SIG-M5 treated with dmso at 0.1 percent for 504 hours (cell line): Measurements from ENCODE around the gene NBAS.

Source experiments
- DNase-seq: peaks from one replicate; lab custom pipeline; 2025; ENCODE audit not compliant: unreplicated experiment; lab: John Stamatoyannopoulos, UW

NBAS gene

DNA sequence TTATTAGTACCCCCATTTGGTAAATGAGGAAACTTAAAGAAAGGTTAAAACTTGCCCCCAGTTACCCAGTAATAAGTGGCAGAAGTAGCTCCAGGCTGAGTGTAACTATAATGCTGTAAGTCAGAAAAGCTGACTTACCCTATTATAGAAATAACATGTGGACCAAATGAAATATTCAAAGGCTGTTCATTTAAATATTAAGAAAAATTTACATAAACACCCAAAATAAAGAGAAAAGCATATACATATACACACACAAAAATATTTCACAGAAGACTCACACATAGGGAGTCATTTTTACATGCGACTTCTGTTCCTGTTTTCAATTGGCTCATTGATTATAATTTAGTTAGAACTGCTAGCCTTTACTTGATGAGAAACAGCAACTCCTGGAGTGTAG is 189.1 kb downstream of the NBAS start:
- DNase-seq = no peak

DNA sequence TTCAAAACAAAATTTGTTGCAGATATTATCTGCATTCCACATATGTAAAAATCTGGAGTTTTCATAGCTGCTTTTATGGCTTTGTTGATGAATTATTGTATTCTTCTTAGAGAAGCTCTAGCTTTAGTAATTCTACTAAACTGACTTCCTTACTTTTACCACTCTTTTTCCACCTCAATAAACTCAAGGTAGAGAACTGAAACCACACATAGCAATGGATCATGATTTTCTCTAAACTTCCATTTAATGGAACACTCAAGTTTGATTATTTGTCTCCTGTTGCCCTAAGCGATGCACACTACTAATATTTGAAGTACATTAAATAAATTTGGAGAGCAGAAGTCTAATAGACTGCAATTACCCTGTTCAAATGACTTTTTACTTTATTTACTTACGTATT is 192.0 kb downstream of the NBAS start:
- DNase-seq = no peak

DNA sequence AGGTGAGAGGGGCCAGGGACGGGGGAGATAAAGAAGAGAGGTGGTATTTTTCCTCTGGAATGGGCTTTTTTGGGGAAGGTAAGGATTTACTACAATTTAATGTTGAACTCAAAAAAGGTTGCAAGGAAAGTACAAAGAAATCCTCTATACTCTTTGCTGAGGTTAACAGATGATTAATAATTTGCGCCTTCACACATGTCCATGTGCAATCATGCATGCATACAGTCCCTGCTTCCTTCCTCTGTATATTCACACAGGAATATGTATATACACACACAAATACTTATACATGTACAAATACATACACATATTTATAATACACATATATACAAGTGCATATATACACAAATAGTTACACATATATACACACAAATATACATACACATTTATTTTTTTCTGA is 193.4 kb downstream of the NBAS start:
- no peak for DNase-seq

DNA sequence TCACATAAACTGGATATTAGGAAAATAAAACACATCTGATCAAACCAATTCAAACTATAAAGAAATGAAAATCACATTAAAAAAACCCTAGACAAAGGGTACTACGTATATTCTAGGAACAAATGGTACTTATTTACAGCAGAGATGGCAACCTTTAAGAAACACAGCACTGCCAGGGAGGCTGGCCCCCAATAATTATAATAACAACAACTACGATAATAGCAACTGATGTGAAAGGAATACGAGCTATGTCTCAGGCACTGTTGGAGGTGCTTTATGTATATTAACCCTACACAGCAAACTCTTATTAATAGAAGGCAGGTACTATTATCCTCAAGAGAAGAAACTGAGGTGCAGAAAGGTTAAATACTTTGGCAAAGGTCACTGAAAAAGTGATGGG is 193.9 kb downstream of the NBAS start:
- DNase-seq = no peak

- DNase-seq = no peak
Measured at GRCh38 chr2:15365411-15365810, 195.7 kb downstream of the NBAS start.

GRCh38 chr2:15364561-15364960 is 196.6 kb downstream of the NBAS start:
- no peak for DNase-seq

DNA sequence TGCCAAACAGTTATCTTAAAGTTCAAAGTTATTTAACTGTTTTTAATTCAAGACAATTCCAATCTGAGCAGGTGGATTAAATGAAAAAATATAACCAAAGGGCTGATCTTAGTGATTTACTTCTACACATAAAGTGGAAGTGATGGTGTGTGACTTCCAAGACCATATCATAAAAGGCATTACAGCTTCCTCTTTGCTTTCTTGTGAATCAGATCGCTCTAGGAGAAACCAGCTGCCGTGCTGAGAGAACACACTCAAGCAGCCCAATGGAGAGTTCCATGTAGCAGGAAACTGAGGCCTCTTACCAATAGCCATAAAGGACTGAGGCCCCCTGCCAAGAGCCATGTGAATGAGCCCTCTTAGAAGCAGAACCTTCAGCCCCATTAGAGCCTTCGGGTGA is 197.4 kb downstream of the NBAS start:
- no peak for DNase-seq

- no peak for DNase-seq
Measured at GRCh38 chr2:15363142-15363541, 198.0 kb downstream of the NBAS start.

GRCh38 chr2:15359716-15360531 is 201.2 kb downstream of the NBAS start:
- no peak for DNase-seq

- DNase-seq = no peak
Measured at GRCh38 chr2:15357922-15358321, 203.2 kb downstream of the NBAS start.

GRCh38 chr2:15357186-15357585 is 203.9 kb downstream of the NBAS start:
- DNase-seq = no peak

GRCh38 chr2:15355386-15355785 is 205.7 kb downstream of the NBAS start:
- no peak for DNase-seq

- DNase-seq = no peak
Measured at GRCh38 chr2:15354596-15355366, 206.4 kb downstream of the NBAS start.

DNA sequence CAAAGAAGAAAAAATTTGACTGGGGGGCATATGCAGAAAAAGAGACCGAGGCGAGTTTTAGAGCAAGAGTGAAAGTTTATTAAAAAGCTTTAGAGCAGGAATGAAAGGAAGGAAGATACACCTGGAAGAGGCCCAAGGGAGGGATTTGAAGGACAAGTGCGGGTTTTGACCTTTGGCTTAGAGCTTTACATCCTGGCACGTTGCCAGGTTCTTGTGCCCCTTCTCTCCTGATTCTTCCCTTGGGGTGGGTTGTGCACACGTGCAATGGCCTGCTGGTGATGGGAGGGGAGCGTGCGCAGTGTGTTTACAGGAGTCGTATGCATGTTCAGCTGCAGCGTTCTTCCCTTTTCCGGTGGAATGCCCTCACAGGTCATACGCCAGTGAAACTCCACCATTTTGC is 208.8 kb downstream of the NBAS start:
- no peak for DNase-seq

- DNase-seq = no peak
Measured at GRCh38 chr2:15348636-15349035, 212.5 kb downstream of the NBAS start.

GRCh38 chr2:15348045-15348444 is 213.1 kb downstream of the NBAS start:
- no peak for DNase-seq

DNA sequence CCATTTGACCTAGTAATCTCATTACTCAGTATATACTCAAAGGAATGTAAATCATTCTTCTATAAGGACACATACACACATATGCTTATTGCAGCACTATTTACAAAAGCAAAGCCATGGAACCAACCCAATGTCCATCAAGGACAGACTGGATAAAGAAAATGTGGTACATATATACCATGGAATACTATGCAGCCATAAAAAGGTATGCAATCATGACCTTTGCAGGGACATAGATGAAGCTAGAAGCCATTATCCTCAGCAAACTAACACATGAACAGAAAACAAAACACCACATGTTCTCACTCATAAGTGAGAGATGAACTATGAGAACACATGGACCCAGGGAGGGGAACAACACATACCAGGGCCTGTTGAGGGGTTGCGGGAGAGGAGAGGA is 214.5 kb downstream of the NBAS start:
- no peak for DNase-seq

- DNase-seq = no peak
Measured at GRCh38 chr2:15337996-15338666, 223.0 kb downstream of the NBAS start.

- peak; percentile 25 for DNase-seq
Measured at GRCh38 chr2:15334644-15335326, 226.3 kb downstream of the NBAS start.

DNA sequence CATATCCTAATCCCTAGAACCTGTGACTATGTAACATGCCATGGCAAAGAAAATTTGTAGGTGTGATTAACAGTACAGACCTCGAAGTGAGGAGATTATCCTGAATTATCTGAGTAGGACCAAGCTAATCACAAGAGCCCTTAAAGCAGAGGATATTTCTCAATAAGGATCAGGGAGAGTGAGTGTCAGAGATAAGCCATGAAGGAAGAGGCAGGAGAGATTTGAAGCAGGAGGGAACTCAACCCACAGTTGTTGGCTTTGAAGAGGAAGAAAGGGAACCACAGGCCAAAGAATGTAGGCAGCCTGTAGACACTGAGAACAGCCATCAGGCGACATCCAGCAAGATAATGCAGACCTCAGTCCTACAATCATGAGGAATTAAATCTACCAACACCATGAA is 229.3 kb downstream of the NBAS start:
- DNase-seq = no peak

GRCh38 chr2:15325296-15325695 is 235.8 kb downstream of the NBAS start:
- DNase-seq = no peak
